BLaER1 (cell line): ENCODE results near the gene KMT2A.
"Not testable (repeated sequence)": the region's sequence is repeated elsewhere in the genome, so short reads cannot be mapped to it uniquely, and the experiment has no call there.

ENCODE experiments used
- H3K27ac ChIP-seq: shearing (Covaris generic); formaldehyde crosslinking; 2 replicates; pipeline ENCODE4 v1.8.1; 2022
- H3K27me3 ChIP-seq: shearing (Covaris generic); formaldehyde crosslinking; 2 replicates; pipeline ENCODE4 v1.8.1; 2022
- H3K36me3 ChIP-seq: shearing (Covaris generic); formaldehyde crosslinking; 2 replicates; pipeline ENCODE4 v1.8.1; 2022
- H3K4me1 ChIP-seq: shearing (Covaris generic); formaldehyde crosslinking; 2 replicates; pipeline ENCODE4 v1.8.1; 2022
- H3K4me2 ChIP-seq: shearing (Covaris generic); formaldehyde crosslinking; 2 replicates; pipeline ENCODE4 v1.8.1; 2022
- H3K4me3 ChIP-seq: shearing (Covaris generic); formaldehyde crosslinking; 2 replicates; pipeline ENCODE4 v1.8.1; 2022
- H3K9ac ChIP-seq: shearing (Covaris generic); formaldehyde crosslinking; 2 replicates; pipeline ENCODE4 v1.8.1; 2022
- H3K9me3 ChIP-seq: shearing (Covaris generic); formaldehyde crosslinking; 2 replicates; pipeline ENCODE4 v1.8.1; 2022
- H4K20me1 ChIP-seq: shearing (Covaris generic); formaldehyde crosslinking; 2 replicates; pipeline ENCODE4 v1.8.1; 2022
- Cebpa-rat ChIP-seq: shearing (Covaris generic); IDR thresholded peaks from 2 replicates; pipeline ENCODE4 v1.8.1; 2022

The KMT2A gene

DNA sequence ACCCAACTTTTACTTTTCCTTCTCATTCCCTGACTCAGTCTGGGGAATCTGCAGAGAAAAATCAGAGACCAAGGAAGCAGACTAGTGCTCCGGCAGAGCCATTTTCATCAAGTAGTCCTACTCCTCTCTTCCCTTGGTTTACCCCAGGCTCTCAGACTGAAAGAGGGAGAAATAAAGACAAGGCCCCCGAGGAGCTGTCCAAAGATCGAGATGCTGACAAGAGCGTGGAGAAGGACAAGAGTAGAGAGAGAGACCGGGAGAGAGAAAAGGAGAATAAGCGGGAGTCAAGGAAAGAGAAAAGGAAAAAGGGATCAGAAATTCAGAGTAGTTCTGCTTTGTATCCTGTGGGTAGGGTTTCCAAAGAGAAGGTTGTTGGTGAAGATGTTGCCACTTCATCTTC is 37.2 kb downstream of the KMT2A start:
- no peaks in the 10 kb centered on the region for H3K9me3 ChIP-seq
- no peak for TF ChIP-seq Cebpa-rat
- H3K4me1 ChIP-seq, result no peaks in the 10 kb centered on the region
- no peak overlapping the region for H3K9ac ChIP-seq
- no peak overlapping the region for H3K4me3 ChIP-seq
- no peaks in the 10 kb centered on the region for H3K27me3 ChIP-seq
- H3K27ac ChIP-seq, result no peak overlapping the region
- peaks cover 99% of the 10 kb centered on the region for H4K20me1 ChIP-seq
- H3K4me2 ChIP-seq, result no peak overlapping the region
- H3K36me3 ChIP-seq, result peaks cover 97% of the 10 kb centered on the region

DNA sequence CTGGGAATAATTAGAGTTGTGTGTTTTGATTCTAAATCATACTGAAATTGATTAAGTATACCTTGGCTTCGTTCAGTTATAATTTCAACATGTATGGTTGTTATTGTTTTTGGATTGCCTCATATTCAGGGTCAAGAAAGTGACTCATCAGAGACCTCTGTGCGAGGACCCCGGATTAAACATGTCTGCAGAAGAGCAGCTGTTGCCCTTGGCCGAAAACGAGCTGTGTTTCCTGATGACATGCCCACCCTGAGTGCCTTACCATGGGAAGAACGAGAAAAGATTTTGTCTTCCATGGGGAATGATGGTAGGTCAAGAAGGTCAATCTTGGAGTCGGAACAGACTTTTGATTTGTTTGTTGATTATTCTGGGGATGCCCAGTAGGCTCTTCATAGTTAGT is 40.4 kb downstream of the KMT2A start:
- Histone ChIP-seq H3K36me3 (peaks cover 100% of the 10 kb centered on the region), H3K27ac (no peak overlapping the region), H3K9me3 (no peaks in the 10 kb centered on the region), H3K9ac (no peak overlapping the region), H3K27me3 (no peaks in the 10 kb centered on the region), H3K4me2 (no peak overlapping the region), H3K4me1 (no peaks in the 10 kb centered on the region), H4K20me1 (peaks cover 86% of the 10 kb centered on the region), H3K4me3 (no peak overlapping the region)
- TF ChIP-seq Cebpa-rat, result no peak

DNA sequence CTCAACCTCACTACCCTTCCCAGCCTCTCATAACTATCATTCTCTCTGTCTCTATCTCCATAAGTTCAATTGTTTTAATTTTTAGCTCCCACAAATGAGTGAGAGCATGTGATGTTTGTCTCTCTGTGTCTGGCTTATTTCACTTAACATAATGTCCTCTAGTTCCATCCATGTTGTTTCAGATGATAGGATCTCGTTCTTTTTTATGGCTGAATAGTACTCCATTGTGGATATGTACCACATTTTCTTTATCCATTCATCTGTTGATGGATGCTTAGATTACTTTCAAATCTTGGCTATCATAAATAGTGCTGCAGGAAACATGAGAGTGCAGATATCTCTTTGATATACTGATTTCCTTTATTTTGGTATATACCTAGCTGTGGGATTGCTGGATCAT is 44.9 kb downstream of the KMT2A start:
- H3K4me3 ChIP-seq, H3K27ac ChIP-seq, H3K27me3 ChIP-seq, H3K9me3 ChIP-seq, H3K9ac ChIP-seq, H3K4me1 ChIP-seq, H3K4me2 ChIP-seq: not testable (repeated sequence)
- peaks cover 95% of the 10 kb centered on the region for H3K36me3 ChIP-seq
- H4K20me1 ChIP-seq, result peaks cover 52% of the 10 kb centered on the region

DNA sequence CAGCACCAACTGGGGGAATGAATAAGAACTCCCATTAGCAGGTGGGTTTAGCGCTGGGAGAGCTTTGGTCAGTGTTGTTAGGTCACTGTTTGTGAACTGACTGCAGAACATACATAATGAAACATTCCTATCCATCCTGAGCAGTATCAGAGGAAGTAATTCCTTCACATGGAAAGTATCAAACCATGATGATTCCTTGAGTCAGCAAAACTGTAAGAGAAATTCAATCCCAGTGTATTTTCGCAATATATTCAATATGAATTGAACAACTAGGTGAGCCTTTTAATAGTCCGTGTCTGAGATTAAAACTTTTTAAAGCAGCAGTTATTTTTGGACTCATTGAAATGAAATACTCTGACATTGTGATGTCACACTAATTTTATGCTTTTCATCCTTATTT is 48.1 kb downstream of the KMT2A start:
- Histone ChIP-seq H3K9me3 (no peaks in the 10 kb centered on the region), H3K4me1 (no peaks in the 10 kb centered on the region), H3K4me3 (no peak overlapping the region), H3K9ac (no peak overlapping the region), H3K27ac (no peak overlapping the region), H3K36me3 (peaks cover 88% of the 10 kb centered on the region), H4K20me1 (peaks cover 50% of the 10 kb centered on the region), H3K4me2 (no peak overlapping the region), H3K27me3 (no peaks in the 10 kb centered on the region)
- TF ChIP-seq Cebpa-rat, result no peak

DNA sequence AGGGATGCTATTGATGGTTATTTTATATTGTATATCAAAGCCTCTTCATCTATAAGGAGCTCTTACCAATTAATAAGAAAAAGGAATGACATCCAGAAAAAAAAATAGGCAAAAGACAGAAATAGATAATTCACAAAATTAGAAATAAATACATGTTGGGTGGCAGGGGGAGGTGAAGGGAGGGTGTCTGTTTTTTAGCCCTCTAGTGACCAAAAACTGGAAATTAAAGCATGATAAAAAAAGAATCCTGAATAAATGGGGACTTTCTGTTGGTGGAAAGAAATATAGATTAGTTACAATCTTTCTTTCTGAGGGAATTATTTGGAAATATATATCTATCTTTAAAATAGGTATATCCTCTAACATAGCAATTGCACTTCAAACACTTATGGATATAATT is 49.0 kb downstream of the KMT2A start:
- no peaks in the 10 kb centered on the region for H3K27me3 ChIP-seq
- H3K9me3 ChIP-seq, result no peaks in the 10 kb centered on the region
- H4K20me1 ChIP-seq, result peaks cover 50% of the 10 kb centered on the region
- H3K36me3 ChIP-seq, result peaks cover 88% of the 10 kb centered on the region
- H3K4me2 ChIP-seq, result no peak overlapping the region
- no peak for TF ChIP-seq Cebpa-rat
- no peaks in the 10 kb centered on the region for H3K4me1 ChIP-seq
- no peak overlapping the region for H3K9ac ChIP-seq
- H3K4me3 ChIP-seq, result no peak overlapping the region
- H3K27ac ChIP-seq, result no peak overlapping the region

DNA sequence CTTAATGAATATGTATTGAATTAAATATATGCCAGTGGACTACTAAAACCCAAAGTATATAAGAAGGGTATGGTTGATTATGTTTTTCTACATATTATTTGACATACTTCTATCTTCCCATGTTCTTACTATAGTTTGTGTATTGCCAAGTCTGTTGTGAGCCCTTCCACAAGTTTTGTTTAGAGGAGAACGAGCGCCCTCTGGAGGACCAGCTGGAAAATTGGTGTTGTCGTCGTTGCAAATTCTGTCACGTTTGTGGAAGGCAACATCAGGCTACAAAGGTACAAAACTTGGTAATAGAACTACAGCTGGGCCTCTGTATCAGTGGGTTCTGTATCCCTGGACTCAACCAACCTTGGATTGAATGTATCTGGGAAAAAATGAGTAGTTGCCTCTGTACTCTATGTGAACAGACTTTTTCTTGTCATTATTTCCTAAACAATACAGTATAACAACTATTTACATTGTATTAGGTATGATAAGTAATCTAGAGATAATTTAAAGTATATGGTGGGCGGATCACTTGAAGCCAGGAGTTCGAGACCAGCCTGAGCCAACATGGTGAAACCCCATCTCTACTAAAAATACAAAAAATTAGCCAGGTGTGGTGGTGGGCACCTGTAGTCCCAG is 52.3 kb downstream of the KMT2A start:
- Histone ChIP-seq H3K27me3 (no peaks in the 10 kb centered on the region), H3K36me3 (peaks cover 86% of the 10 kb centered on the region), H3K4me3 (no peak overlapping the region), H4K20me1 (peaks cover 40% of the 10 kb centered on the region), H3K4me1 (no peaks in the 10 kb centered on the region), H3K27ac (no peak overlapping the region), H3K9ac (no peak overlapping the region), H3K4me2 (no peak overlapping the region), H3K9me3 (no peaks in the 10 kb centered on the region)
- no peak for TF ChIP-seq Cebpa-rat

DNA sequence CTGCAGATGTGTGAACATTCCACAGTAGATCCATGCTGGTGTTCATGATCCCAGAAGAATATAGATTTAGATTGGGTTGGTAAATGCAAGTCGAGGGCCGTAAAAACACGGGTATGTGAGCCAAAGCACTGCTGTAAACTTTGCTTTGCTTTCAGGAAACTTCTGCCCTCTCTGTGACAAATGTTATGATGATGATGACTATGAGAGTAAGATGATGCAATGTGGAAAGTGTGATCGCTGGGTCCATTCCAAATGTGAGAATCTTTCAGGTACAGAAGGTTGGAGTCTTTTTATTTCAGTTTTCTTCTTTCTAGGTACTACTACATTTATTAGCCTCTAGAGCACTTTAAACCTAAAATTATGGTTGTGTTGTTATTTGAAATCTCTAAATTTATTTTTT is 54.7 kb downstream of the KMT2A start:
- no peak for TF ChIP-seq Cebpa-rat
- H3K9ac ChIP-seq, result no peak overlapping the region
- no peak overlapping the region for H3K4me2 ChIP-seq
- no peak overlapping the region for H3K4me3 ChIP-seq
- no peaks in the 10 kb centered on the region for H3K27me3 ChIP-seq
- H4K20me1 ChIP-seq, result peaks cover 40% of the 10 kb centered on the region
- peaks cover 90% of the 10 kb centered on the region for H3K36me3 ChIP-seq
- H3K27ac ChIP-seq, result no peak overlapping the region
- H3K4me1 ChIP-seq, result no peaks in the 10 kb centered on the region
- H3K9me3 ChIP-seq, result no peaks in the 10 kb centered on the region

DNA sequence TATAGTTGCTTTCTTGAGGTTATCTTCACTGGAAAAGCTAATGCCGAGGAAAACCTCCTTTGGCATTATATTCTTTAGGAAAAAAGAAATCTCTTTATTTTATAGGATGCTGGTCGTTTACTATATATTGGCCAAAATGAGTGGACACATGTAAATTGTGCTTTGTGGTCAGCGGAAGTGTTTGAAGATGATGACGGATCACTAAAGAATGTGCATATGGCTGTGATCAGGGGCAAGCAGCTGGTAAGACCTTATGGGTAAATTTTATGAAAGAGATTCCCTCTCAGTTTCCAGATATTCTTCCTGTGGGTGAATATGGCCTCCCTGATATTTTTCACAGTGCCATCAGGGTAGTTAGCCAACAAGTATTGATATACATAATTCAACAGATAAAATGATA is 61.5 kb downstream of the KMT2A start:
- no peak for TF ChIP-seq Cebpa-rat
- Histone ChIP-seq H4K20me1 (peaks cover 15% of the 10 kb centered on the region; the same call in 1 of the 2 replicates), H3K4me3 (no peak overlapping the region), H3K9ac (no peak overlapping the region), H3K4me1 (no peaks in the 10 kb centered on the region), H3K36me3 (peaks cover 100% of the 10 kb centered on the region), H3K27ac (no peak overlapping the region), H3K9me3 (no peaks in the 10 kb centered on the region), H3K27me3 (no peaks in the 10 kb centered on the region), H3K4me2 (no peak overlapping the region)

DNA sequence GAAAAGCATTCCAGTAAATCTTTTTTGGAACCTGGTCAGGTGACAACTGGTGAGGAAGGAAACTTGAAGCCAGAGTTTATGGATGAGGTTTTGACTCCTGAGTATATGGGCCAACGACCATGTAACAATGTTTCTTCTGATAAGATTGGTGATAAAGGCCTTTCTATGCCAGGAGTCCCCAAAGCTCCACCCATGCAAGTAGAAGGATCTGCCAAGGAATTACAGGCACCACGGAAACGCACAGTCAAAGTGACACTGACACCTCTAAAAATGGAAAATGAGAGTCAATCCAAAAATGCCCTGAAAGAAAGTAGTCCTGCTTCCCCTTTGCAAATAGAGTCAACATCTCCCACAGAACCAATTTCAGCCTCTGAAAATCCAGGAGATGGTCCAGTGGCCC is 66.9 kb downstream of the KMT2A start:
- Histone ChIP-seq H3K4me3 (no peak overlapping the region), H3K4me2 (no peak overlapping the region), H3K27me3 (no peaks in the 10 kb centered on the region), H3K36me3 (peaks cover 100% of the 10 kb centered on the region), H4K20me1 (peaks cover 54% of the 10 kb centered on the region), H3K9ac (no peak overlapping the region), H3K4me1 (no peaks in the 10 kb centered on the region), H3K9me3 (no peaks in the 10 kb centered on the region), H3K27ac (no peak overlapping the region)
- TF ChIP-seq Cebpa-rat, result no peak

DNA sequence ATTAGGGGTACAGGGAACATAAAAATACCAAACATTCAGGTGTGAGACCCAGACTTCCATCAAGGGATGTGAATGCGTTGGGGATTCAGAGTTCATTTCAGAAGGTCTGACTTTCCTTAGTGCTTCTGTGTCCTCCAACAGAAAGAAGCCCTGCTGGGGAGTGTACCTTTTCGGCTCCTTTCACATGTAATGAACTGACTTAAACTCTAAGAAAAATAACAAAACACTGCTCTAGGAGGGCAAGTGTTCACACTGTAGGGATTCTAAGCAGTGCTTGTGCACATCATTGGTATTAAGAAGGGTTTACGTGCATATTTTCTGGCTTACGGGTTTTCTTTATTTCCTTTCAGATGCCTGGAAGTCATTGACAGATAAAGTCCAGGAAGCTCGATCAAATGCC is 75.3 kb downstream of the KMT2A start:
- Histone ChIP-seq H3K4me3 (no peak overlapping the region), H3K36me3 (peaks cover 98% of the 10 kb centered on the region), H3K27ac (no peak overlapping the region), H3K27me3 (no peaks in the 10 kb centered on the region), H3K4me1 (peaks cover 22% of the 10 kb centered on the region), H3K9me3 (no peaks in the 10 kb centered on the region), H3K9ac (no peak overlapping the region), H3K4me2 (no peak overlapping the region), H4K20me1 (peaks cover 18% of the 10 kb centered on the region)
- no peak for TF ChIP-seq Cebpa-rat

DNA sequence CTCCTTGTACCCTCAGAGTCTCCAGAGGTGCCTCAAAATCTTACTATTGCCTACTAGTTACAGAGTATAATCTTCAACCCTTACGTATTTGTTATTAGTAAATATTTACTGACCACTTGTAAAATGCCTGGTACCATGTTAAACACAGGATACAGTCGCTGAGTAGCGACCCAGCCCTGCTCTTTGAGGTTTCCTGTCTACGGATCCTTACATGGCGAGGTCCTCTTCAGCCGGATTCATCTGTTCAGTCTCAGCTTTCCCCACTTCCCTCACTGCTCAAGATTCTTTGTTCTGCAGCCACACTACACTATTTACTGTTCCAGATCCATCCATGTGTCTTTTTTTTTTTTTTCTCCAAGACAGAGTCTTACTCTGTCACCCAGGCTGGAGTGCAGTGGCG is 77.8 kb downstream of the KMT2A start:
- peaks cover 95% of the 10 kb centered on the region for H3K36me3 ChIP-seq
- H3K27me3 ChIP-seq, result no peaks in the 10 kb centered on the region
- H3K4me3 ChIP-seq, result no peak overlapping the region
- peak overlapping the region; percentile 54 for H3K27ac ChIP-seq
- TF ChIP-seq Cebpa-rat, result no peak
- H3K4me1 ChIP-seq, result peaks cover 22% of the 10 kb centered on the region
- H4K20me1 ChIP-seq, result no peaks in the 10 kb centered on the region
- H3K4me2 ChIP-seq, result peak overlapping the region; percentile 58
- H3K9me3 ChIP-seq, result no peaks in the 10 kb centered on the region
- H3K9ac ChIP-seq, result no peak overlapping the region; the same call in 1 of the 2 replicates
